Gastroesophageal sphincter (tissue), 3 donors: Measurements from ENCODE around the gene PYGB.

Experiments used
- POLR2A ChIP-seq, 2 donors: fragments of 450-650 bp; IDR thresholded peaks; one replicate each; pipeline ENCODE4 v1.6.1; 2017; ENCODE audit warnings: antibody characterized with exemption in 2 of 2, mild to moderate bottlenecking in 2 of 2, moderate library complexity in 1 of 2
- TF ChIP-seq, protein P1 (sequence below), 4 experiments: fragments of 200-600 bp in 2 of 4; fragments of 450-650 bp in 2 of 4; sonication (generic) in 1 of 4; IDR thresholded peaks; one replicate each; pipeline ENCODE4 v1.5.1; 2017 to 2019; ENCODE audit warnings: antibody characterized with exemption in 4 of 4, mild to moderate bottlenecking in 2 of 4, moderate library complexity in 2 of 4

DNA sequence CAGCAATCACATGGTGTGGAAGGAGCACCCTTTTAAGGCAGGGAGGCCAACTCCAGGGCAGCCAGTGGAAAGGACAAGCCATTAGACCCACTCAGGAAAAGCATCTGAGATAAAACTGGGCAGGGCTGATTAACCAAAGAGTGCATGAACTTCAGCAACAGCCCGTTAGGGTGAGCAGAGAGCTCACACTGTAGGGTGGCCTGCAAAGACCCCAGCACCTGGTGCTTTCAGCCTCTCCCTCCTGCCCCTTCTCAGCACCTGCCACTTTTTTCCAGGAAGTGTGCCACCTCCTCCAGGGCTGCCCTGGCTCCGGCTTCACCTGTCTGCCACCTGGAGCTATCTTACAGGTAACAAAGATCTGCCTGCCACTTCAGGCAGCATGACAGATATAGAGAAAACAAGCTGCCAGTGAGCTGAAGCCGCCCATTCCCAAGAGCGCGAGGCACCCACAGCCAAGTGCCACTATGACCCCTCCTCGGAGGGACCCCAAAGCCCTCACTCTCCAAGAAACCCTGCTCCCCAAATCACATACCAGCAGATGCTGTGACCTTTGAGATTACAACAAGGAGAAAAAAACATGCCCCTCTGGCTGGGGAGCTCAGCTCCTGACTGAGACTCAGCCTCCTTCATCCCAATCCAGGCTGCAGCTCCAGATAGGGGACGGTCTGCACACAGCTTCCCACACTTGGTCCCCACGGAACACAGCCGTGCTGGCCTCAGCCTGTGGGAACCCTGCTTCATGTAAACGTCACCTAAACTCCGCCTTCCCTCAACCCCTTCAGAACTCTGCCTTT, 71.6 kb downstream of the PYGB start:
- TF ChIP-seq POLR2A (IDR thresholded peaks at IDR 0.05) = no peak
- TF ChIP-seq, protein P1, sequence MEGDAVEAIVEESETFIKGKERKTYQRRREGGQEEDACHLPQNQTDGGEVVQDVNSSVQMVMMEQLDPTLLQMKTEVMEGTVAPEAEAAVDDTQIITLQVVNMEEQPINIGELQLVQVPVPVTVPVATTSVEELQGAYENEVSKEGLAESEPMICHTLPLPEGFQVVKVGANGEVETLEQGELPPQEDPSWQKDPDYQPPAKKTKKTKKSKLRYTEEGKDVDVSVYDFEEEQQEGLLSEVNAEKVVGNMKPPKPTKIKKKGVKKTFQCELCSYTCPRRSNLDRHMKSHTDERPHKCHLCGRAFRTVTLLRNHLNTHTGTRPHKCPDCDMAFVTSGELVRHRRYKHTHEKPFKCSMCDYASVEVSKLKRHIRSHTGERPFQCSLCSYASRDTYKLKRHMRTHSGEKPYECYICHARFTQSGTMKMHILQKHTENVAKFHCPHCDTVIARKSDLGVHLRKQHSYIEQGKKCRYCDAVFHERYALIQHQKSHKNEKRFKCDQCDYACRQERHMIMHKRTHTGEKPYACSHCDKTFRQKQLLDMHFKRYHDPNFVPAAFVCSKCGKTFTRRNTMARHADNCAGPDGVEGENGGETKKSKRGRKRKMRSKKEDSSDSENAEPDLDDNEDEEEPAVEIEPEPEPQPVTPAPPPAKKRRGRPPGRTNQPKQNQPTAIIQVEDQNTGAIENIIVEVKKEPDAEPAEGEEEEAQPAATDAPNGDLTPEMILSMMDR (IDR thresholded peaks at IDR 0.05) = no peak
